ENCODE results near the gene PCNT.

PCNT gene

GRCh38 chr21:46478910-46479309, 155.0 kb downstream of the PCNT start:
- DNase-seq (ENCODE audit: low read depth in 2 of 2): no peak
- no peak for TF ChIP-seq CTCF (IDR thresholded peaks at IDR 0.05; ENCODE audit: low read depth, low read length)
- H3K4me3 ChIP-seq (replicated peaks in 1 of 2; ENCODE audit: low read depth in 2 of 2, low read length in 2 of 2): no peak overlapping the region

- no peak for TF ChIP-seq CTCF (IDR thresholded peaks at IDR 0.05; ENCODE audit: low read depth, low read length)
- H3K4me3 ChIP-seq (replicated peaks in 1 of 2; ENCODE audit: low read depth in 2 of 2, low read length in 2 of 2): no peak overlapping the region
- no peak for DNase-seq (ENCODE audit: low read depth in 2 of 2)
Measured at GRCh38 chr21:46480466-46480865, 156.5 kb downstream of the PCNT start.

- DNase-seq (ENCODE audit: low read depth in 2 of 2): no peak
- no peak overlapping the region for H3K4me3 ChIP-seq (replicated peaks in 1 of 2; ENCODE audit: low read depth in 2 of 2, low read length in 2 of 2)
- no peak for TF ChIP-seq CTCF (IDR thresholded peaks at IDR 0.05; ENCODE audit: low read depth, low read length)
Measured at GRCh38 chr21:46482225-46482845, 158.4 kb downstream of the PCNT start.

- DNase-seq (ENCODE audit: low read depth in 2 of 2): no peak
- TF ChIP-seq CTCF (IDR thresholded peaks at IDR 0.05; ENCODE audit: low read depth, low read length): no peak
- no peak overlapping the region for H3K4me3 ChIP-seq (replicated peaks in 1 of 2; ENCODE audit: low read depth in 2 of 2, low read length in 2 of 2)
Measured at GRCh38 chr21:46482846-46483231, 158.9 kb downstream of the PCNT start.

- no peak for TF ChIP-seq CTCF (IDR thresholded peaks at IDR 0.05; ENCODE audit: low read depth, low read length)
- H3K4me3 ChIP-seq (replicated peaks in 1 of 2; ENCODE audit: low read depth in 2 of 2, low read length in 2 of 2): no peak overlapping the region
- peak in 1 of 2 donors; percentile 24 for DNase-seq (ENCODE audit: low read depth in 2 of 2)
Measured at GRCh38 chr21:46483300-46484295, 159.6 kb downstream of the PCNT start.

- no peak for TF ChIP-seq CTCF (IDR thresholded peaks at IDR 0.05; ENCODE audit: low read depth, low read length)
- no peak overlapping the region for H3K4me3 ChIP-seq (replicated peaks in 1 of 2; ENCODE audit: low read depth in 2 of 2, low read length in 2 of 2)
- DNase-seq (ENCODE audit: low read depth in 2 of 2): no peak
Measured at GRCh38 chr21:46486481-46487126, 162.6 kb downstream of the PCNT start.

Measured in cardiac fibroblast (primary cell).